Natural killer cell (primary cell): ENCODE results near the gene UNCX. TPM values are rescaled to one million over a fixed set of nuclear protein-coding genes. Genes with fewer than 3 reads are reported as not detected.

ENCODE experiments used
- ATAC-seq, 3 donors: fragments of 150-1000 bp in 2 of 3; fragments of 200-7000 bp in 1 of 3; cut with Tn5 transposase; 1 replicate in 1 of 3; 2 replicates in 2 of 3; pipeline ENCODE4 v1.10.0; 2021; ENCODE audit warnings: mild to moderate bottlenecking in 2 of 3, moderate library complexity in 2 of 3
- DNase-seq, 2 donors: peaks; one replicate each; pipeline versions ENCODE4 v3.0.0 to v3.0.0-alpha.2; 2013 to 2021; ENCODE audit warnings: mixed read lengths in 1 of 2
- H3K27ac ChIP-seq: one replicate; pipeline ENCODE4 v1.5.1; 2013; ENCODE audit warnings: mild to moderate bottlenecking, low read length
- H3K27me3 ChIP-seq: one replicate; pipeline ENCODE4 v1.6.1; 2013; ENCODE audit warnings: low read length; ENCODE audit not compliant: control insufficient read depth, insufficient read depth
- H3K36me3 ChIP-seq: one replicate; pipeline ENCODE4 v1.6.1; 2013; ENCODE audit warnings: low read length; ENCODE audit not compliant: control insufficient read depth, insufficient read depth
- H3K4me1 ChIP-seq: one replicate; pipeline ENCODE4 v1.6.1; 2013; ENCODE audit warnings: low read length; ENCODE audit not compliant: control insufficient read depth, insufficient read depth
- H3K4me3 ChIP-seq: one replicate; pipeline ENCODE4 v1.5.1; 2013; ENCODE audit warnings: low read length
- H3K9me3 ChIP-seq: one replicate; pipeline ENCODE4 v1.6.1; 2013; ENCODE audit warnings: low read length; ENCODE audit not compliant: control insufficient read depth, insufficient read depth
- H3K27ac Mint-ChIP-seq, 2 donors: one replicate each; pipeline ENCODE4 v1.8.0; 2022; ENCODE audit warnings: mild to moderate bottlenecking in 2 of 2, mixed read lengths in 2 of 2, moderate library complexity in 1 of 2
- H3K27me3 Mint-ChIP-seq, 2 donors: one replicate each; pipeline ENCODE4 v1.8.0; 2022; ENCODE audit warnings: low read depth in 2 of 2, mixed read lengths in 2 of 2
- H3K36me3 Mint-ChIP-seq: one replicate; pipeline ENCODE4 v1.8.0; 2022; ENCODE audit warnings: mixed read lengths
- H3K4me1 Mint-ChIP-seq, 2 donors: one replicate each; pipeline ENCODE4 v1.8.0; 2022; ENCODE audit warnings: mixed read lengths in 2 of 2
- H3K4me3 Mint-ChIP-seq: one replicate; pipeline ENCODE4 v1.8.0; 2022; ENCODE audit warnings: mild to moderate bottlenecking, moderate library complexity, mixed read lengths
- H3K9me3 Mint-ChIP-seq, 2 donors: one replicate each; pipeline ENCODE4 v1.8.0; 2022; ENCODE audit warnings: mixed read lengths in 2 of 2
- WGBS: methylation state at CpG from one replicate; pipeline ENCODE4 v1.1.7; 2013; ENCODE audit warnings: missing lambda C conversion rate; ENCODE audit not compliant: insufficient coverage; 5-methylcytosine and 5-hydroxymethylcytosine counted together
- intact Hi-C: fragments of 100-400 bp; cut with micrococcal nuclease; formaldehyde crosslinking; loops from one replicate; pipeline ENCODE4 v1.14.2; 2022
- total RNA-seq, 4 donors: library from RNA; stranded (reverse); fragments of 120-200 nt in 1 of 4; gene quantifications; one replicate each; pipeline versions ENCODE4 v1.2.3 to v1.2.4, GENCODE V29; 2013 to 2022
- TF ChIP-seq, protein P1 (sequence below): fragments of 200-600 bp; IDR thresholded peaks from one replicate; pipeline ENCODE4 v1.8.0; 2022; ENCODE audit warnings: antibody characterized with exemption

UNCX gene
- total RNA-seq, 3 donors from 2014 or later (not counting 1 experiment from before 2014, with no cell fraction given) = not detected

DNA sequence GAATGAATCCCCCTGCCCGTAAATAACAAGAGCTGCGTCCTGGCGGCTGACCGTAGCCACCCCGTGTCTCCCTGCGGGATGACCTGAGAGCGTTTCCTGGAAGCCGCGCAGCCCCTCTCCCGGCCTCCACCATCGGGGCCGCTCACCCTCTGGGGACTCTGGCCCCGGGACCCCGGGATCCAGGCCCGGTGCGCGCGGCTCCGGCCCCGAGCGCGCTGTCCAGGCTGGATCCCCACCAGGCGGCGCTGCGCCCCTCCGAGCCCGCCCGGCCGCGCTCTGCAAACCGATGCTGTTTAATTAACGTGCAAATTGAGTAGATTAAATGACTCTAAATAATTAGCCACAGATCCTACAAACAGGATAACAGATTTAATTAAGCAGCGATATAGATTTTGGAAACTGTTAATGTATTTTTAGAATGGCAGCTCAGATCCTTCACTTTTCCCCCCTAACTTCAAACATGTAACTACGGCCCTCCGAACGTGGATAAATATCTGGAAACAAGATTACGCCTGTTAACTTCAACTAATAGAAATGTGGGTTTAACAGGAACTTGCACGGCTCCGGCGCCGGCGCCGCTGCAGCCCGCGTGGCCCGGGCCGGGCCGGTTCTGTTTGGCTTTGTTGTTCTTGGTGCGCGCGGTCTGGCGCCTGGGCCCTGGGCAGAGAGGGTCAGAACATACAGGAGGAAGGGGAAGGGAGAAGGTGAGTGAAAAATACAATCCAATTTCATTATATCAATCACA lies 7.1 kb upstream of the UNCX start:
- intact Hi-C loops = loop anchor here (1.0 to 2.0 kb wide), 2 partner anchors 187 to 207 kb away; no protein-coding TSS in a partner anchor
- H3K27me3 ChIP-seq = peaks cover 38% of the 10 kb centered on the region
- peaks cover 0 to 8% of the 10 kb centered on the region in 2 donors for H3K4me1 Mint-ChIP-seq

DNA sequence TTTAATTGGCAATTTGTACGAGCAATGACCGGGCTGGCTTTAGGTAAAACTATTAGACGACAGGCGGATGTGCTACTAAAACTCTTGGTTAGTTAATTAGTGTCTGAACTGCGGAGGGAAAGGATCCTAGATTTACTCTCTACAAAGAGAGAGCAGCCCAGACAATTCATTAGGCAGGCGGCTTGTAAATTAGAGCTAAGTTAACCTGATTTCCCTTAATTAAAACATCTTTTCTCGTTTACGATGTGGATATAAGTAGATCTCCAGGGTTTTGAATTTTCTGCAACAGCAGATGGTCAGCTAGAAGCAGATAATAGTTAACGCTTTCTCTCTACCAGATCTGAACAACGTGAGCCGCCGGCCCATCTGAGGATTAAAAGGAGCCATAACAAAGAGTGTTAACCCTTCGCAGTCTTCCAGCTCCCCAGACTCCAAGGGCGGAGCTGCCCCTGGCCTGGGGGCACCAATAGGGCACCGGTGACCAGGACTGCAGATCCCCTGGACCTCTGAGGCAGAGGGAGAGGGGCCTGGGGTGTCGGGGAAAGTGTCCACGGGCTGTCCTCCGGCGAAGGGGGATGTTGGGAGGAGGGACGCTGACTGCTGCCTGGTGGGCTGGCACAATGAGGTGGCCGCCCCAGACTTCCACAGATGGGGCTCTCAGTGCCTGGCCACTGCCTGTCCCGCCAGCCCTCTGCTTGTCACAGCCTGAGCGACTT lies 6.3 kb upstream of the UNCX start:
- peak overlapping the region; percentile 13 for H3K4me3 Mint-ChIP-seq
- no peaks in the 10 kb centered on the region for H3K36me3 Mint-ChIP-seq
- ATAC-seq (no peak), DNase-seq (peak in 1 of 2 donors; percentile 1)
- intact Hi-C loops = no loop called here
- H3K9me3 ChIP-seq = peaks cover 3% of the 10 kb centered on the region
- TF ChIP-seq, protein P1, sequence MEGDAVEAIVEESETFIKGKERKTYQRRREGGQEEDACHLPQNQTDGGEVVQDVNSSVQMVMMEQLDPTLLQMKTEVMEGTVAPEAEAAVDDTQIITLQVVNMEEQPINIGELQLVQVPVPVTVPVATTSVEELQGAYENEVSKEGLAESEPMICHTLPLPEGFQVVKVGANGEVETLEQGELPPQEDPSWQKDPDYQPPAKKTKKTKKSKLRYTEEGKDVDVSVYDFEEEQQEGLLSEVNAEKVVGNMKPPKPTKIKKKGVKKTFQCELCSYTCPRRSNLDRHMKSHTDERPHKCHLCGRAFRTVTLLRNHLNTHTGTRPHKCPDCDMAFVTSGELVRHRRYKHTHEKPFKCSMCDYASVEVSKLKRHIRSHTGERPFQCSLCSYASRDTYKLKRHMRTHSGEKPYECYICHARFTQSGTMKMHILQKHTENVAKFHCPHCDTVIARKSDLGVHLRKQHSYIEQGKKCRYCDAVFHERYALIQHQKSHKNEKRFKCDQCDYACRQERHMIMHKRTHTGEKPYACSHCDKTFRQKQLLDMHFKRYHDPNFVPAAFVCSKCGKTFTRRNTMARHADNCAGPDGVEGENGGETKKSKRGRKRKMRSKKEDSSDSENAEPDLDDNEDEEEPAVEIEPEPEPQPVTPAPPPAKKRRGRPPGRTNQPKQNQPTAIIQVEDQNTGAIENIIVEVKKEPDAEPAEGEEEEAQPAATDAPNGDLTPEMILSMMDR = no peak
- H3K4me1 ChIP-seq = no peaks in the 10 kb centered on the region
- no peak overlapping the region for H3K27ac ChIP-seq
- H3K9me3 Mint-ChIP-seq = no peaks in the 10 kb centered on the region
- no peak overlapping the region for H3K4me3 ChIP-seq
- H3K27me3 Mint-ChIP-seq = peaks cover 38 to 56% of the 10 kb centered on the region in 2 donors
- H3K27me3 ChIP-seq = peaks cover 44% of the 10 kb centered on the region
- H3K36me3 ChIP-seq = no peaks in the 10 kb centered on the region
- 37% methylated on average over 15 of the region's 23 CpGs for WGBS
- peak overlapping the region; percentile 27 to 69 for H3K27ac Mint-ChIP-seq
- peaks cover 0 to 8% of the 10 kb centered on the region in 2 donors for H3K4me1 Mint-ChIP-seq

More for the DNA sequence above, 7.1 kb upstream of the UNCX start:
- Mint-ChIP-seq H3K4me3 (peak overlapping the region; percentile 17), H3K27me3 (peaks cover 38 to 60% of the 10 kb centered on the region in 2 donors), H3K36me3 (no peaks in the 10 kb centered on the region), H3K9me3 (no peaks in the 10 kb centered on the region), H3K27ac (peak overlapping the region; percentile 27 to 69)
- H3K4me3 ChIP-seq = no peak overlapping the region
- WGBS = 8% methylated on average over 46 of the region's 52 CpGs
- peak; percentile 53 to 69 for DNase-seq
- H3K4me1 ChIP-seq = no peaks in the 10 kb centered on the region
- no peak overlapping the region for H3K27ac ChIP-seq
- TF ChIP-seq, protein P1 = peak; percentile 81
- no peaks in the 10 kb centered on the region for H3K36me3 ChIP-seq
- H3K9me3 ChIP-seq = peaks cover 1% of the 10 kb centered on the region
- ATAC-seq = peak; percentile 52 to 72 (median 62)

DNA sequence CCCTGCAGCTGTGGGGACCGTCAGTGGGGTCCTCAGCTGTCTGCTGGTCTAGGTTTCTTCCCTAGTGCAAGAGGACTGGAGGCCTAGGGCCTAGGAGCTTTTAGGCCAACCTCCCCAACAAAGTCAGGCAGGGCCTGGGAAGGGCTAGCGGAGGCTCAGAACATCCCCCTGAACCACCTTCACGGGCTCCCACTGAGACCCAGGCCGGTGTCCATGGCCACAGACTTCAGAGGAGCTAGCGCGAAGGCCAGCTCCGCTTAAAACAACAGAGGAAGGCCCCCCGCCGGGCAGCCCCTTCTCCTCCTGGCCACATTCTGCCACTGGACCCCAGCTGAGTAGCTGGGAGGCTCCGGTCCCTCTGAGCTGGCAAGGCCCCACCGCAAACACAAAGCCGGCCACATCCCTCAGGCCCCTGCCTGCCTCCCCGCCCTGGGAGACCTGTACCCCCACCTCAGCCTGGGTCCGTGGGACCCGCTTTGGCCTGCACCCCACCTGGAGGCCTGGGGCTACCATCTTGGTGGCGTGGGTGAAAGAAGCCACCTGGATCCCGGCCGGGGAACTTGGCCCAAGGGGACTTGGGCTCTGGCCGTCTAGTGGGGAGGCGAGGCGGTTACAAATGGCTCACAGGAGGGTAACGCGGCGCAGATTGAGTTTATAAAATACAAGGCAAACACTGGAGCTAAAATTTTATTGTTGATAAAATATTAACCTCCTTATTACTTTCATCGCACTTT lies 5.4 kb upstream of the UNCX start:
- H3K4me3 Mint-ChIP-seq = no peak overlapping the region
- H3K27me3 ChIP-seq = peaks cover 52% of the 10 kb centered on the region
- H3K9me3 ChIP-seq = peaks cover 3% of the 10 kb centered on the region
- H3K36me3 Mint-ChIP-seq = no peaks in the 10 kb centered on the region
- no peaks in the 10 kb centered on the region for H3K4me1 ChIP-seq
- no peaks in the 10 kb centered on the region for H3K36me3 ChIP-seq
- DNase-seq = peak in 1 of 2 donors; percentile 2
- intact Hi-C loops = no loop called here
- no peak overlapping the region for H3K4me3 ChIP-seq
- H3K4me1 Mint-ChIP-seq = peaks cover 8 to 16% of the 10 kb centered on the region in 2 donors
- peaks cover 47 to 60% of the 10 kb centered on the region in 2 donors for H3K27me3 Mint-ChIP-seq
- TF ChIP-seq, protein P1 = no peak
- no peak overlapping the region for H3K27ac Mint-ChIP-seq
- no peak overlapping the region for H3K27ac ChIP-seq
- ATAC-seq = no peak
- 50% methylated on average over 21 of the region's 25 CpGs for WGBS
- no peaks in the 10 kb centered on the region for H3K9me3 Mint-ChIP-seq
